GM23338 (cell line): Measurements from ENCODE around the gene OSBPL3.

ENCODE experiments used
- CREB1 ChIP-seq: fragments of 250-450 bp; sonication (Bioruptor Pico); IDR thresholded peaks from 2 replicates; pipeline ENCODE4 v1.5.0; 2020; ENCODE audit warnings: low read depth, mild to moderate bottlenecking, moderate library complexity
- CTCF ChIP-seq, 2 experiments: fragments of 200-600 bp in 1 of 2; sonication (generic) in 1 of 2; conservative IDR thresholded peaks; 2 replicates each; pipeline versions ENCODE4 v1.5.1 to v1.6.1; 2016 to 2017; ENCODE audit warnings: antibody characterized with exemption in 2 of 2, low read depth in 2 of 2, mild to moderate bottlenecking in 2 of 2, moderate library complexity in 1 of 2
- ETS1 ChIP-seq: IDR thresholded peaks from 2 replicates; pipeline ENCODE4 v1.6.1; 2016; ENCODE audit warnings: antibody characterized with exemption
- EZH2 ChIP-seq: fragments of 200-600 bp; sonication (generic); IDR thresholded peaks from one replicate; pipeline ENCODE4 v1.8.0; 2017; ENCODE audit warnings: antibody characterized with exemption, mild to moderate bottlenecking, low read depth; ENCODE audit not compliant: unreplicated experiment
- EZH2phosphoT487 ChIP-seq: fragments of 200-600 bp; sonication (generic); IDR thresholded peaks from one replicate; pipeline ENCODE4 v1.8.1; 2018; ENCODE audit warnings: antibody characterized with exemption; ENCODE audit not compliant: unreplicated experiment
- JUNB ChIP-seq: IDR thresholded peaks from one replicate; pipeline ENCODE4 v1.6.1; 2016; ENCODE audit warnings: antibody characterized with exemption; ENCODE audit not compliant: unreplicated experiment
- POLR2AphosphoS5 ChIP-seq: IDR thresholded peaks from 2 replicates; pipeline ENCODE4 v1.6.1; 2016; ENCODE audit warnings: antibody characterized with exemption, low read depth

- TF ChIP-seq CTCF (conservative IDR thresholded peaks at IDR 0.05; ENCODE audit: low read depth in 2 of 2) = no peak
- no peak for TF ChIP-seq POLR2AphosphoS5
- no peak for TF ChIP-seq JUNB
- no peak for TF ChIP-seq ETS1
- no peak for TF ChIP-seq EZH2
- no peak for TF ChIP-seq CREB1 (CRISPR knock-in tag)
- TF ChIP-seq EZH2phosphoT487 = no peak
These were observed 131.1 kb downstream of the OSBPL3 start for GRCh38 chr7:24848878-24849277.
